Omental fat pad (tissue), 4 donors: ENCODE measurements around the gene CDK14. TPM values are rescaled to one million over a fixed set of nuclear protein-coding genes. Genes with fewer than 3 reads are reported as not detected.

Source experiments
- ATAC-seq: fragments of 150-250 bp; one replicate; pipeline ENCODE4 v1.9.1; 2016; ENCODE audit warnings: mild to moderate bottlenecking, moderate library complexity; ENCODE audit not compliant: low FRiP score
- DNase-seq: peaks from one replicate; pipeline ENCODE4 v3.0.0-alpha.2; 2019; ENCODE audit warnings: low spot score
- CTCF ChIP-seq, 3 donors: fragments of 450-650 bp; IDR thresholded peaks; one replicate each; pipeline ENCODE4 v1.5.1; 2016 to 2017; ENCODE audit warnings: antibody characterized with exemption in 3 of 3, mild to moderate bottlenecking in 3 of 3, moderate library complexity in 2 of 3
- total RNA-seq, 4 donors: library from RNA; depleted of rRNA; stranded (reverse); fragments of >200 nt; gene quantifications; one replicate each; pipeline ENCODE4 v1.1.0, GENCODE V29; 2016

The CDK14 gene
- total RNA-seq, 4 donors from 2014 or later: 25.2 to 40.3 (median 30.8) TPM

GRCh38 chr7:90720984-90721760, 125.1 kb downstream of the CDK14 start:
- ATAC-seq: peak; percentile 38
- TF ChIP-seq CTCF (IDR thresholded peaks at IDR 0.05): no peak
- DNase-seq: no peak

GRCh38 chr7:90721869-90722431, 125.8 kb downstream of the CDK14 start:
- ATAC-seq: no peak
- DNase-seq: no peak
- TF ChIP-seq CTCF (IDR thresholded peaks at IDR 0.05): no peak

GRCh38 chr7:90723233-90723632, 127.1 kb downstream of the CDK14 start:
- ATAC-seq (no peak), DNase-seq (no peak)
- no peak for TF ChIP-seq CTCF (IDR thresholded peaks at IDR 0.05)

GRCh38 chr7:90723866-90724265, 127.7 kb downstream of the CDK14 start:
- no peak for DNase-seq
- TF ChIP-seq CTCF (IDR thresholded peaks at IDR 0.05): no peak
- ATAC-seq: no peak

GRCh38 chr7:90726120-90726519, 130.0 kb downstream of the CDK14 start:
- ATAC-seq (peak; percentile 35), DNase-seq (no peak)
- no peak for TF ChIP-seq CTCF (IDR thresholded peaks at IDR 0.05)

GRCh38 chr7:90726623-90727022, 130.5 kb downstream of the CDK14 start:
- no peak for TF ChIP-seq CTCF (IDR thresholded peaks at IDR 0.05)
- DNase-seq: no peak
- peak; percentile 47 for ATAC-seq

GRCh38 chr7:90727412-90727811, 131.3 kb downstream of the CDK14 start:
- DNase-seq: no peak
- no peak for TF ChIP-seq CTCF (IDR thresholded peaks at IDR 0.05)
- ATAC-seq: no peak
